HepG2 (cell line): ENCODE results near the gene ADGRF1. TPM values are rescaled to one million over a fixed set of nuclear protein-coding genes. Genes with fewer than 3 reads are reported as not detected.

Experiments
- FOXO1 ChIP-seq: sonication (generic); formaldehyde crosslinking; IDR thresholded peaks from 2 replicates; pipeline ENCODE4 v1.4.0; 2020; ENCODE audit warnings: missing genetic modification reagents
- HOXA3 ChIP-seq: sonication (generic); formaldehyde crosslinking; IDR thresholded peaks from 2 replicates; pipeline ENCODE4 v1.5.0; 2020; ENCODE audit warnings: missing genetic modification reagents
- ISL2 ChIP-seq: sonication (generic); formaldehyde crosslinking; IDR thresholded peaks from 2 replicates; pipeline ENCODE4 v1.5.0; 2020; ENCODE audit warnings: missing genetic modification reagents
- LCORL ChIP-seq, 2 experiments: fragments of 450-650 bp in 1 of 2; sonication (generic) in 1 of 2; formaldehyde crosslinking in 1 of 2; IDR thresholded peaks; 2 replicates each; pipeline versions ENCODE4 v1.5.0 to v1.6.1; 2017 to 2020; ENCODE audit warnings: antibody characterized with exemption in 1 of 2, missing genetic modification reagents in 1 of 2
- NFYC ChIP-seq: IDR thresholded peaks from 2 replicates; pipeline ENCODE4 v1.6.1; 2016; ENCODE audit warnings: missing genetic modification reagents, missing compliant biosample characterization
- TBX2 ChIP-seq: sonication (generic); formaldehyde crosslinking; IDR thresholded peaks from 2 replicates; pipeline ENCODE4 v1.5.0; 2020; ENCODE audit warnings: missing genetic modification reagents, mild to moderate bottlenecking, borderline replicate concordance
- ZFX ChIP-seq: sonication (generic); formaldehyde crosslinking; IDR thresholded peaks from 2 replicates; pipeline ENCODE4 v1.4.0; 2020; ENCODE audit warnings: mild to moderate bottlenecking, low read depth, missing genetic modification reagents, moderate library complexity
- ZIK1 ChIP-seq: sonication (generic); formaldehyde crosslinking; IDR thresholded peaks from 2 replicates; pipeline ENCODE4 v1.5.0; 2020; ENCODE audit warnings: mild to moderate bottlenecking, low read depth, missing genetic modification reagents, borderline replicate concordance
- ZNF124 ChIP-seq: sonication (generic); formaldehyde crosslinking; IDR thresholded peaks from 2 replicates; pipeline ENCODE4 v1.4.0; 2020; ENCODE audit warnings: missing genetic modification reagents
- ZNF234 ChIP-seq: sonication (generic); formaldehyde crosslinking; conservative IDR thresholded peaks from 2 replicates; pipeline ENCODE4 v1.5.1; 2020; ENCODE audit warnings: mild to moderate bottlenecking, missing genetic modification reagents
- ZNF292 ChIP-seq: sonication (generic); formaldehyde crosslinking; IDR thresholded peaks from 2 replicates; pipeline ENCODE4 v1.8.1; 2022; ENCODE audit warnings: mild to moderate bottlenecking, low read depth, missing genetic modification reagents, borderline replicate concordance
- ZNF33A ChIP-seq: sonication (generic); formaldehyde crosslinking; IDR thresholded peaks from 2 replicates; pipeline ENCODE4 v1.5.1; 2020; ENCODE audit warnings: missing genetic modification reagents, mild to moderate bottlenecking, moderate library complexity, borderline replicate concordance
- ZNF670 ChIP-seq: sonication (generic); formaldehyde crosslinking; IDR thresholded peaks from 2 replicates; pipeline ENCODE4 v1.8.0; 2022; ENCODE audit warnings: mild to moderate bottlenecking, missing genetic modification reagents, borderline replicate concordance
- ZSCAN25 ChIP-seq: sonication (generic); formaldehyde crosslinking; IDR thresholded peaks from 2 replicates; pipeline ENCODE4 v1.8.0; 2022; ENCODE audit warnings: mild to moderate bottlenecking, missing genetic modification reagents
- polyA plus RNA-seq, 8 experiments: library from polyadenylated mRNA; depleted of rRNA in 3 of 8; stranded (reverse) in 7 of 8; unstranded in 1 of 8; fragments of >200 nt; fragmentation: Illumina TruSeq in 4 of 8; extraction: Trizol in 4 of 8; gene quantifications; 2 replicates each; pipeline versions ENCODE4 v1.2.1 to v1.2.3, GENCODE V29; 2011 to 2016; ENCODE audit warnings: low read depth in 4 of 8, missing spikeins in 1 of 8, mixed read lengths in 1 of 8; ENCODE audit not compliant: insufficient read depth in 1 of 8
- total RNA-seq, 5 experiments: library from RNA; depleted of rRNA; stranded (reverse); fragments of >200 nt; fragmentation: Illumina TruSeq; extraction: Trizol; gene quantifications; 2 replicates each; pipeline ENCODE4 v1.2.3, GENCODE V29; 2016; ENCODE audit warnings: low read depth in 1 of 5
- TF ChIP-seq, protein P1 (sequence below): sonication (generic); formaldehyde crosslinking; IDR thresholded peaks from 2 replicates; pipeline ENCODE4 v1.5.1; 2020; ENCODE audit warnings: mild to moderate bottlenecking, missing genetic modification reagents, borderline replicate concordance
- TF ChIP-seq, protein P2 (sequence below): IDR thresholded peaks from 2 replicates; pipeline ENCODE4 v1.6.1; 2016; ENCODE audit warnings: missing biosample characterization, missing genetic modification reagents, low read depth
- TF ChIP-seq, protein P3 (sequence below): sonication (generic); formaldehyde crosslinking; IDR thresholded peaks from 2 replicates; pipeline ENCODE4 v1.5.0; 2020; ENCODE audit warnings: mild to moderate bottlenecking, missing genetic modification reagents

ADGRF1 gene
- total and polyA plus RNA-seq, 2 of the 13 experiments (the other 11 are each of a cell fraction or from before 2014, with no cell fraction given): not detected

DNA sequence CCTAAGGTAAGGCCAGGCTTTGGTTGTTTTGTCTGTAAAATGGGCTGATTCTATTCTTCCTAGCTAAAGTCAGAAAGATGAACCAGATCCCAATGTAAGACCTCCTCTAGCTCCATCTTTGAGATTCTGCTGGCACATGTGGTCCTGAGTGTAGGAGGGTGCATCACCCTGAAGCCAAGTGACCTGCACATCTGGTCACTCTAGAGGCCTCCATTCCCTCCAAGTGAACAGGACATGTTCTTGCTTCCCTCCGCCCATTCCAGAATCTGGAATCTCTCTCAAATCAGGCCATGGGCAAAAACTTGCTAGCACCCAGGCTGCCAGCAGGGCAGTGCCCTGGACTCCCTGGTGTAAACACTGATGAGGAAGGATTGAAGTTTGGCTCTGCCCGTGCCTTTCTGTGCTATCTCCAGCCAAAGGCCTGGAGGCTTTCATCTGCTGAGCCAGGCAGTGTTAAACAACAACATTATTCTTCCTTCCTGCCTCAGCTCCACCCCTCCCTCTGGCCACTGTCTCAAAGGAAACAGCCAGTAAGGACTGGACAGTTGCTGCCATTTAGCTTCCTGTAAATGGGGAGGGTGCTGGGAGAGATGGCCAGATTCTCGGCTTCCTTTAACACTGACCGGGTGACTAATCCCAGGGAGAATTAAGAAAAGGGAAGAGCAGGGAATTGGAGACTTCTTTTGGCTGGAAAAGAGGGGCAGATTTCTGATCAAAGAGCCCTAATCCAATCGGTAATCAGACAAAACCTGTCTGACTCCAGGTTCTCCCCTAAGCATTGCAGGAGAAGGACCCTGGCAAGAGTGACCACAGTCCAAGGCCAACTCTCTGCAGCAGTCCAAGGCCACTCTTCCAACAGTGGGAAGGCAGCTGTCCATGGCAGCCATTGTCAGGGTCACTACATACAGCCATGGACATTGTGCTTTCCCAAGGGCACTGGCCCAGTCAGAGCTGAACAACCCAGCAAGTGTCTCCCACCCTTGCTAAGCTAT lies 19.5 kb upstream of the ADGRF1 start (continued):
- TF ChIP-seq, protein P1, sequence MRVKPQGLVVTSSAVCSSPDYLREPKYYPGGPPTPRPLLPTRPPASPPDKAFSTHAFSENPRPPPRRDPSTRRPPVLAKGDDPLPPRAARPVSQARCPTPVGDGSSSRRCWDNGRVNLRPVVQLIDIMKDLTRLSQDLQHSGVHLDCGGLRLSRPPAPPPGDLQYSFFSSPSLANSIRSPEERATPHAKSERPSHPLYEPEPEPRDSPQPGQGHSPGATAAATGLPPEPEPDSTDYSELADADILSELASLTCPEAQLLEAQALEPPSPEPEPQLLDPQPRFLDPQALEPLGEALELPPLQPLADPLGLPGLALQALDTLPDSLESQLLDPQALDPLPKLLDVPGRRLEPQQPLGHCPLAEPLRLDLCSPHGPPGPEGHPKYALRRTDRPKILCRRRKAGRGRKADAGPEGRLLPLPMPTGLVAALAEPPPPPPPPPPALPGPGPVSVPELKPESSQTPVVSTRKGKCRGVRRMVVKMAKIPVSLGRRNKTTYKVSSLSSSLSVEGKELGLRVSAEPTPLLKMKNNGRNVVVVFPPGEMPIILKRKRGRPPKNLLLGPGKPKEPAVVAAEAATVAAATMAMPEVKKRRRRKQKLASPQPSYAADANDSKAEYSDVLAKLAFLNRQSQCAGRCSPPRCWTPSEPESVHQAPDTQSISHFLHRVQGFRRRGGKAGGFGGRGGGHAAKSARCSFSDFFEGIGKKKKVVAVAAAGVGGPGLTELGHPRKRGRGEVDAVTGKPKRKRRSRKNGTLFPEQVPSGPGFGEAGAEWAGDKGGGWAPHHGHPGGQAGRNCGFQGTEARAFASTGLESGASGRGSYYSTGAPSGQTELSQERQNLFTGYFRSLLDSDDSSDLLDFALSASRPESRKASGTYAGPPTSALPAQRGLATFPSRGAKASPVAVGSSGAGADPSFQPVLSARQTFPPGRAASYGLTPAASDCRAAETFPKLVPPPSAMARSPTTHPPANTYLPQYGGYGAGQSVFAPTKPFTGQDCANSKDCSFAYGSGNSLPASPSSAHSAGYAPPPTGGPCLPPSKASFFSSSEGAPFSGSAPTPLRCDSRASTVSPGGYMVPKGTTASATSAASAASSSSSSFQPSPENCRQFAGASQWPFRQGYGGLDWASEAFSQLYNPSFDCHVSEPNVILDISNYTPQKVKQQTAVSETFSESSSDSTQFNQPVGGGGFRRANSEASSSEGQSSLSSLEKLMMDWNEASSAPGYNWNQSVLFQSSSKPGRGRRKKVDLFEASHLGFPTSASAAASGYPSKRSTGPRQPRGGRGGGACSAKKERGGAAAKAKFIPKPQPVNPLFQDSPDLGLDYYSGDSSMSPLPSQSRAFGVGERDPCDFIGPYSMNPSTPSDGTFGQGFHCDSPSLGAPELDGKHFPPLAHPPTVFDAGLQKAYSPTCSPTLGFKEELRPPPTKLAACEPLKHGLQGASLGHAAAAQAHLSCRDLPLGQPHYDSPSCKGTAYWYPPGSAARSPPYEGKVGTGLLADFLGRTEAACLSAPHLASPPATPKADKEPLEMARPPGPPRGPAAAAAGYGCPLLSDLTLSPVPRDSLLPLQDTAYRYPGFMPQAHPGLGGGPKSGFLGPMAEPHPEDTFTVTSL: peak; percentile 88
- TF ChIP-seq ZFX (CRISPR knock-in tag) (0 out of 2 replicates have a peak, but pooled peaks have one; percentile 15), HOXA3 (CRISPR knock-in tag) (peak; percentile 90), ZIK1 (peak; percentile 25; the same call in 1 of the 2 replicates), ZNF33A (CRISPR knock-in tag) (peak; percentile 82; the same call in 1 of the 2 replicates), ZSCAN25 (CRISPR knock-in tag) (peak; percentile 63; the same call in 1 of the 2 replicates), LCORL (IDR thresholded peaks at IDR 0.05) (0 out of 2 replicates have a peak, but pooled peaks have one; percentile 3), LCORL (CRISPR knock-in tag; IDR thresholded peaks at IDR 0.05) (no peak), ZNF670 (CRISPR knock-in tag) (no peak), ISL2 (CRISPR knock-in tag) (peak; percentile 46; the same call in 1 of the 2 replicates), ZNF124 (CRISPR knock-in tag) (0 out of 2 replicates have a peak, but pooled peaks have one; percentile 21), ZNF234 (CRISPR knock-in tag) (no peak), FOXO1 (CRISPR knock-in tag) (peak; percentile 38; the same call in 1 of the 2 replicates), TBX2 (0 out of 2 replicates have a peak, but pooled peaks have one; percentile 47), ZNF292 (CRISPR knock-in tag) (peak; percentile 72; the same call in 1 of the 2 replicates), NFYC (no peak)
- TF ChIP-seq, protein P2, sequence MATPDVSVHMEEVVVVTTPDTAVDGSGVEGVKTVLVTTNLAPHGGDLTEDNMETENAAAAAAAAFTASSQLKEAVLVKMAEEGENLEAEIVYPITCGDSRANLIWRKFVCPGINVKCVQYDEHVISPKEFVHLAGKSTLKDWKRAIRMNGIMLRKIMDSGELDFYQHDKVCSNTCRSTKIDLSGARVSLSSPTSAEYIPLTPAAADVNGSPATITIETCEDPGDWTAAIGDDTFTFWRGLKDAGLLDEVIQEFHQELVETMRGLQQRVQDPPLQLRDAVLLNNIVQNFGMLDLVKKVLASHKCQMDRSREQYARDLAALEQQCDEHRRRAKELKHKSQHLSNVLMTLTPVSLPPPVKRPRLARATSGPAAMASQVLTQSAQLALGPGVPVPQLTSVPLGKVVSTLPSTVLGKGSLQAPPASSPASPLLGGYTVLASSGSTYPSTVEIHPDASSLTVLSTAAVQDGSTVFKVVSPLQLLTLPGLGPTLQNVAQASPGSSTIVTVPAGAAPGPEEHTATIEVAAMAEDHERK: no peak
- TF ChIP-seq, protein P3, sequence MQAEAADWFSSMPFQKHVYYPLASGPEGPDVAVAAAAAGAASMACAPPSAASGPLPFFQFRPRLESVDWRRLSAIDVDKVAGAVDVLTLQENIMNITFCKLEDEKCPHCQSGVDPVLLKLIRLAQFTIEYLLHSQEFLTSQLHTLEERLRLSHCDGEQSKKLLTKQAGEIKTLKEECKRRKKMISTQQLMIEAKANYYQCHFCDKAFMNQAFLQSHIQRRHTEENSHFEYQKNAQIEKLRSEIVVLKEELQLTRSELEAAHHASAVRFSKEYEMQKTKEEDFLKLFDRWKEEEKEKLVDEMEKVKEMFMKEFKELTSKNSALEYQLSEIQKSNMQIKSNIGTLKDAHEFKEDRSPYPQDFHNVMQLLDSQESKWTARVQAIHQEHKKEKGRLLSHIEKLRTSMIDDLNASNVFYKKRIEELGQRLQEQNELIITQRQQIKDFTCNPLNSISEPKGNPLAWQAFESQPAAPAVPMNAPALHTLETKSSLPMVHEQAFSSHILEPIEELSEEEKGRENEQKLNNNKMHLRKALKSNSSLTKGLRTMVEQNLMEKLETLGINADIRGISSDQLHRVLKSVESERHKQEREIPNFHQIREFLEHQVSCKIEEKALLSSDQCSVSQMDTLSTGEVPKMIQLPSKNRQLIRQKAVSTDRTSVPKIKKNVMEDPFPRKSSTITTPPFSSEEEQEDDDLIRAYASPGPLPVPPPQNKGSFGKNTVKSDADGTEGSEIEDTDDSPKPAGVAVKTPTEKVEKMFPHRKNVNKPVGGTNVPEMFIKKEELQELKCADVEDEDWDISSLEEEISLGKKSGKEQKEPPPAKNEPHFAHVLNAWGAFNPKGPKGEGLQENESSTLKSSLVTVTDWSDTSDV (CRISPR knock-in tag): no peak
